ENCODE measurements around the gene EEFSEC. TPM values are rescaled to one million over a fixed set of nuclear protein-coding genes. Genes with fewer than 3 reads are reported as not detected.
"Not testable (repeated sequence)": the region's sequence is repeated elsewhere in the genome, so short reads cannot be mapped to it uniquely, and the experiment has no call there.

Gene EEFSEC
- total RNA-seq, 1 experiment from 2014 or later: 10.6 TPM

- H3K9me3 ChIP-seq (replicated peaks): no peaks in the 10 kb centered on the region
- H3K27ac ChIP-seq: no peak overlapping the region
- no peak for DNase-seq
- no peak overlapping the region for H3K4me3 ChIP-seq
- no peaks in the 10 kb centered on the region for H3K4me1 ChIP-seq
- H3K36me3 ChIP-seq: no peaks in the 10 kb centered on the region
- no peaks in the 10 kb centered on the region for H3K27me3 ChIP-seq
These were observed 9.8 kb upstream of the EEFSEC start for GRCh38 chr3:128143496-128143895.

- no peaks in the 10 kb centered on the region for H3K27me3 ChIP-seq
- DNase-seq: no peak
- no peaks in the 10 kb centered on the region for H3K36me3 ChIP-seq
- H3K4me3 ChIP-seq: no peak overlapping the region
- H3K27ac ChIP-seq: no peak overlapping the region
- no peaks in the 10 kb centered on the region for H3K9me3 ChIP-seq (replicated peaks)
- no peaks in the 10 kb centered on the region for H3K4me1 ChIP-seq
These were observed 8.6 kb upstream of the EEFSEC start for GRCh38 chr3:128144512-128145187.

GRCh38 chr3:128145279-128145678 is 8.0 kb upstream of the EEFSEC start:
- Histone ChIP-seq H3K4me3 (no peak overlapping the region), H3K4me1 (no peaks in the 10 kb centered on the region), H3K27me3 (no peaks in the 10 kb centered on the region), H3K9me3 (replicated peaks) (no peaks in the 10 kb centered on the region), H3K36me3 (no peaks in the 10 kb centered on the region), H3K27ac (no peak overlapping the region)
- no peak for DNase-seq

- no peak for DNase-seq
- no peaks in the 10 kb centered on the region for H3K36me3 ChIP-seq
- no peaks in the 10 kb centered on the region for H3K27me3 ChIP-seq
- no peaks in the 10 kb centered on the region for H3K9me3 ChIP-seq (replicated peaks)
- no peaks in the 10 kb centered on the region for H3K4me1 ChIP-seq
- no peak overlapping the region for H3K27ac ChIP-seq
- H3K4me3 ChIP-seq: no peak overlapping the region
These were observed 7.1 kb upstream of the EEFSEC start for GRCh38 chr3:128146201-128146600.

- Histone ChIP-seq H3K4me3 (no peak overlapping the region), H3K36me3 (no peaks in the 10 kb centered on the region), H3K27ac (no peak overlapping the region), H3K27me3 (no peaks in the 10 kb centered on the region), H3K4me1 (no peaks in the 10 kb centered on the region), H3K9me3 (replicated peaks) (peaks cover 2% of the 10 kb centered on the region; the same call in 1 of the 2 replicates)
- no peak for DNase-seq
These were observed 3.6 kb upstream of the EEFSEC start for GRCh38 chr3:128149650-128150049.

- Histone ChIP-seq H3K4me1 (no peaks in the 10 kb centered on the region), H3K36me3 (no peaks in the 10 kb centered on the region), H3K27me3 (no peaks in the 10 kb centered on the region), H3K9me3 (replicated peaks) (peaks cover 2% of the 10 kb centered on the region; the same call in 1 of the 2 replicates), H3K4me3 (no peak overlapping the region), H3K27ac (no peak overlapping the region)
- no peak for DNase-seq
These were observed 1.5 kb upstream of the EEFSEC start for GRCh38 chr3:128151758-128152274.

GRCh38 chr3:128152419-128153155 is 694 bp upstream of the EEFSEC start:
- peak overlapping the region; percentile 70 for H3K27ac ChIP-seq

GRCh38 chr3:128154354-128154753 is 1.1 kb downstream of the EEFSEC start:
- not testable (repeated sequence) for H3K27me3 ChIP-seq; H3K36me3 ChIP-seq; H3K27ac ChIP-seq; DNase-seq; H3K4me1 ChIP-seq; H3K9me3 ChIP-seq (replicated peaks)
- peak overlapping the region; percentile 97 for H3K4me3 ChIP-seq

More at GRCh38 chr3:128152419-128153155, 694 bp upstream of the EEFSEC start:
- DNase-seq: no peak
- Histone ChIP-seq H3K4me1 (no peaks in the 10 kb centered on the region), H3K27me3 (no peaks in the 10 kb centered on the region), H3K4me3 (peak overlapping the region; percentile 97), H3K9me3 (replicated peaks) (peaks cover 2% of the 10 kb centered on the region; the same call in 1 of the 2 replicates), H3K36me3 (peaks cover 5% of the 10 kb centered on the region; the same call in 1 of the 2 replicates)

- Histone ChIP-seq H3K9me3 (replicated peaks) (peaks cover 2% of the 10 kb centered on the region; the same call in 1 of the 2 replicates), H3K27ac (no peak overlapping the region), H3K36me3 (peaks cover 5% of the 10 kb centered on the region; the same call in 1 of the 2 replicates), H3K4me1 (no peaks in the 10 kb centered on the region), H3K27me3 (no peaks in the 10 kb centered on the region), H3K4me3 (no peak overlapping the region)
- DNase-seq: no peak
These were observed 2.5 kb downstream of the EEFSEC start for GRCh38 chr3:128155616-128156360.

GRCh38 chr3:128160661-128161060 is 7.4 kb downstream of the EEFSEC start:
- no peak for DNase-seq
- no peaks in the 10 kb centered on the region for H3K9me3 ChIP-seq (replicated peaks)
- H3K4me3 ChIP-seq: no peak overlapping the region
- peaks cover 5% of the 10 kb centered on the region; the same call in 1 of the 2 replicates for H3K36me3 ChIP-seq
- H3K27ac ChIP-seq: no peak overlapping the region
- H3K4me1 ChIP-seq: no peaks in the 10 kb centered on the region
- no peaks in the 10 kb centered on the region for H3K27me3 ChIP-seq

GRCh38 chr3:128163432-128163831 is 10.2 kb downstream of the EEFSEC start:
- no peak overlapping the region for H3K27ac ChIP-seq
- peaks cover 20% of the 10 kb centered on the region for H3K4me1 ChIP-seq
- no peak overlapping the region for H3K4me3 ChIP-seq
- no peaks in the 10 kb centered on the region for H3K36me3 ChIP-seq
- H3K9me3 ChIP-seq (replicated peaks): no peaks in the 10 kb centered on the region
- no peaks in the 10 kb centered on the region for H3K27me3 ChIP-seq
- DNase-seq: no peak

- Histone ChIP-seq H3K27me3 (no peaks in the 10 kb centered on the region), H3K9me3 (replicated peaks) (no peaks in the 10 kb centered on the region), H3K4me1 (peaks cover 23% of the 10 kb centered on the region), H3K36me3 (no peaks in the 10 kb centered on the region), H3K4me3 (no peak overlapping the region), H3K27ac (peak overlapping the region; percentile 57)
- no peak for DNase-seq
These were observed 13.7 kb downstream of the EEFSEC start for GRCh38 chr3:128166971-128167453.

GRCh38 chr3:128167646-128167972 is 14.3 kb downstream of the EEFSEC start:
- Histone ChIP-seq H3K4me3 (peak overlapping the region; percentile 16), H3K4me1 (peaks cover 23% of the 10 kb centered on the region), H3K36me3 (no peaks in the 10 kb centered on the region), H3K9me3 (replicated peaks) (no peaks in the 10 kb centered on the region), H3K27me3 (no peaks in the 10 kb centered on the region), H3K27ac (peak overlapping the region; percentile 57)
- DNase-seq: no peak

GRCh38 chr3:128167973-128168674 is 14.8 kb downstream of the EEFSEC start:
- no peaks in the 10 kb centered on the region for H3K9me3 ChIP-seq (replicated peaks)
- H3K4me3 ChIP-seq: peak overlapping the region; percentile 16
- H3K4me1 ChIP-seq: peaks cover 23% of the 10 kb centered on the region
- peak overlapping the region; percentile 57 for H3K27ac ChIP-seq
- H3K27me3 ChIP-seq: no peaks in the 10 kb centered on the region
- DNase-seq: peak; percentile 69 to 76
- no peaks in the 10 kb centered on the region for H3K36me3 ChIP-seq
